Large intestine (tissue), 3 donors: ENCODE measurements around the gene TPP1. TPM values are rescaled to one million over a fixed set of nuclear protein-coding genes. Genes with fewer than 3 reads are reported as not detected.

Experiments used
- DNase-seq, 2 donors: peaks; one replicate each; pipeline versions ENCODE4 v3.0.0 to v3.0.0-alpha.2; 2013
- H3K27ac ChIP-seq: one replicate; pipeline ENCODE4 v1.5.1; 2013; ENCODE audit warnings: low read length
- H3K27me3 ChIP-seq: 2 replicates; pipeline ENCODE4 v1.6.1; 2013; ENCODE audit warnings: low read length; ENCODE audit not compliant: control insufficient read depth, insufficient read depth
- H3K36me3 ChIP-seq: 2 replicates; pipeline ENCODE4 v1.6.1; 2013; ENCODE audit warnings: low read length; ENCODE audit not compliant: control insufficient read depth, insufficient read depth
- H3K4me1 ChIP-seq: one replicate; pipeline ENCODE4 v1.6.1; 2013; ENCODE audit warnings: low read length; ENCODE audit not compliant: control insufficient read depth, insufficient read depth
- H3K4me3 ChIP-seq: one replicate; pipeline ENCODE4 v1.5.1; 2013; ENCODE audit warnings: low read length
- H3K9me3 ChIP-seq: one replicate; pipeline ENCODE4 v1.6.1; 2013; ENCODE audit warnings: mild to moderate bottlenecking, low read depth, low read length, moderate library complexity; ENCODE audit not compliant: control insufficient read depth
- WGBS: methylation state at CpG from one replicate; pipeline ENCODE4 v1.1.5; 2013; ENCODE audit warnings: low lambda C conversion rate; ENCODE audit not compliant: insufficient coverage; 5-methylcytosine and 5-hydroxymethylcytosine counted together
- polyA plus RNA-seq: library from polyadenylated mRNA; unstranded; fragments of 120-200 nt; gene quantifications from one replicate; pipeline ENCODE4 v1.2.1, GENCODE V29; 2013

Gene TPP1
- polyA plus RNA-seq, 1 donor = 310 TPM

GRCh38 chr11:6571434-6572008 is 47.7 kb downstream of the TPP1 start:
- no peak overlapping the region for H3K4me3 ChIP-seq
- H3K27me3 ChIP-seq = peaks cover 13% of the 10 kb centered on the region
- H3K27ac ChIP-seq = no peak overlapping the region
- H3K4me1 ChIP-seq = no peaks in the 10 kb centered on the region
- H3K9me3 ChIP-seq = peaks cover 10% of the 10 kb centered on the region
- 59% methylated on average over 5 of the region's 22 CpGs for WGBS
- H3K36me3 ChIP-seq = no peaks in the 10 kb centered on the region
- DNase-seq = no peak

GRCh38 chr11:6570691-6571427 is 48.4 kb downstream of the TPP1 start:
- Histone ChIP-seq H3K36me3 (no peaks in the 10 kb centered on the region), H3K27me3 (peaks cover 13% of the 10 kb centered on the region), H3K4me1 (no peaks in the 10 kb centered on the region), H3K27ac (no peak overlapping the region), H3K4me3 (no peak overlapping the region), H3K9me3 (peaks cover 10% of the 10 kb centered on the region)
- 60% methylated on average over 1 of the region's 62 CpGs for WGBS
- DNase-seq = no peak

GRCh38 chr11:6569706-6570105 is 49.5 kb downstream of the TPP1 start:
- 100% methylated on average over 3 of the region's 5 CpGs for WGBS
- no peak for DNase-seq
- no peaks in the 10 kb centered on the region for H3K4me1 ChIP-seq

GRCh38 chr11:6568191-6568918 is 50.9 kb downstream of the TPP1 start:
- no peaks in the 10 kb centered on the region for H3K4me1 ChIP-seq
- no peak overlapping the region for H3K4me3 ChIP-seq
- peaks cover 10% of the 10 kb centered on the region for H3K9me3 ChIP-seq
- peak; percentile 15 to 18 for DNase-seq
- H3K27ac ChIP-seq = no peak overlapping the region
- no CpG with 5 or more reads among the region's 4 CpGs for WGBS
- H3K27me3 ChIP-seq = peaks cover 13% of the 10 kb centered on the region
- peaks cover 3% of the 10 kb centered on the region for H3K36me3 ChIP-seq

More at GRCh38 chr11:6569706-6570105, 49.5 kb downstream of the TPP1 start:
- Histone ChIP-seq H3K9me3 (peaks cover 10% of the 10 kb centered on the region), H3K27me3 (peaks cover 13% of the 10 kb centered on the region), H3K27ac (no peak overlapping the region), H3K36me3 (no peaks in the 10 kb centered on the region), H3K4me3 (no peak overlapping the region)

GRCh38 chr11:6567371-6567745 is 51.9 kb downstream of the TPP1 start:
- H3K4me1 ChIP-seq = no peaks in the 10 kb centered on the region
- no peak overlapping the region for H3K4me3 ChIP-seq
- WGBS = no CpG with 5 or more reads among the region's 7 CpGs
- H3K27ac ChIP-seq = no peak overlapping the region
- H3K9me3 ChIP-seq = peaks cover 10% of the 10 kb centered on the region
- H3K36me3 ChIP-seq = peaks cover 3% of the 10 kb centered on the region
- peaks cover 13% of the 10 kb centered on the region for H3K27me3 ChIP-seq
- DNase-seq = no peak

- no peak overlapping the region for H3K4me3 ChIP-seq
- WGBS = no CpG with 5 or more reads among the region's 13 CpGs
- peaks cover 3% of the 10 kb centered on the region for H3K36me3 ChIP-seq
- no peak for DNase-seq
- H3K27ac ChIP-seq = no peak overlapping the region
- H3K9me3 ChIP-seq = peaks cover 10% of the 10 kb centered on the region
- no peaks in the 10 kb centered on the region for H3K4me1 ChIP-seq
- H3K27me3 ChIP-seq = peaks cover 12% of the 10 kb centered on the region
Measured at GRCh38 chr11:6566704-6567370, 52.4 kb downstream of the TPP1 start.

GRCh38 chr11:6565988-6566703 is 53.1 kb downstream of the TPP1 start:
- Histone ChIP-seq H3K27me3 (peaks cover 5% of the 10 kb centered on the region), H3K4me3 (no peak overlapping the region), H3K4me1 (no peaks in the 10 kb centered on the region), H3K36me3 (peaks cover 3% of the 10 kb centered on the region), H3K9me3 (peaks cover 7% of the 10 kb centered on the region), H3K27ac (no peak overlapping the region)
- WGBS = no CpG with 5 or more reads among the region's 5 CpGs
- DNase-seq = no peak

GRCh38 chr11:6565325-6565724 is 53.9 kb downstream of the TPP1 start:
- no peak overlapping the region for H3K27ac ChIP-seq
- H3K4me3 ChIP-seq = no peak overlapping the region
- no peak for DNase-seq
- no peaks in the 10 kb centered on the region for H3K27me3 ChIP-seq
- H3K9me3 ChIP-seq = no peaks in the 10 kb centered on the region
- WGBS = 100% methylated on average over 1 of the region's 2 CpGs
- H3K36me3 ChIP-seq = peaks cover 3% of the 10 kb centered on the region
- H3K4me1 ChIP-seq = no peaks in the 10 kb centered on the region

GRCh38 chr11:6563667-6564066 is 55.6 kb downstream of the TPP1 start:
- no peak for DNase-seq
- Histone ChIP-seq H3K36me3 (peaks cover 3% of the 10 kb centered on the region), H3K27me3 (no peaks in the 10 kb centered on the region), H3K9me3 (no peaks in the 10 kb centered on the region), H3K4me1 (no peaks in the 10 kb centered on the region), H3K27ac (no peak overlapping the region), H3K4me3 (no peak overlapping the region)
- no CpG with 5 or more reads among the region's 10 CpGs for WGBS
